Calu3 (cell line): ENCODE data around the gene RALGPS1. TPM values are rescaled to one million over a fixed set of nuclear protein-coding genes. Genes with fewer than 3 reads are reported as not detected.

Source experiments
- BruUV-seq: library from RNA; stranded (reverse); fragments of 400-500 nt; replicated peaks from 2 replicates; lab custom pipeline; 2021; lab: Mats Ljungman, UMichigan
- CTCF ChIA-PET: fragments of 300-600 bp; sonication (Branson Sonifier 250); formaldehyde crosslinking; loops from one replicate; lab custom pipeline; 2022; ENCODE audit warnings: antibody characterized with exemption; lab: Charles Lee
- DNase-seq: peaks from one replicate; pipeline ENCODE4 v3.0.0; 2022
- H3K27ac Mint-ChIP-seq: one replicate; pipeline ENCODE4 v1.8.0; 2022; ENCODE audit warnings: mixed read lengths; ENCODE audit not compliant: unreplicated experiment
- H3K27me3 Mint-ChIP-seq: one replicate; pipeline ENCODE4 v1.8.0; 2022; ENCODE audit warnings: mixed read lengths; ENCODE audit not compliant: unreplicated experiment
- H3K36me3 Mint-ChIP-seq: one replicate; pipeline ENCODE4 v1.8.0; 2022; ENCODE audit warnings: mild to moderate bottlenecking, moderate library complexity, mixed read lengths; ENCODE audit not compliant: insufficient read depth, unreplicated experiment
- H3K4me1 Mint-ChIP-seq: one replicate; pipeline ENCODE4 v1.8.0; 2022; ENCODE audit warnings: mild to moderate bottlenecking, low read depth, mixed read lengths; ENCODE audit not compliant: unreplicated experiment
- H3K4me3 Mint-ChIP-seq: one replicate; pipeline ENCODE4 v1.8.0; 2022; ENCODE audit warnings: mild to moderate bottlenecking, low read depth, moderate library complexity, mixed read lengths; ENCODE audit not compliant: unreplicated experiment
- H3K9me3 Mint-ChIP-seq: one replicate; pipeline ENCODE4 v1.8.0; 2022; ENCODE audit warnings: low read depth, mixed read lengths; ENCODE audit not compliant: unreplicated experiment
- CTCF ChIP-seq: fragments of 200-600 bp; IDR thresholded peaks from one replicate; pipeline ENCODE4 v1.8.0; 2022; ENCODE audit warnings: antibody characterized with exemption; ENCODE audit not compliant: unreplicated experiment
- intact Hi-C: fragments of 100-400 bp; cut with micrococcal nuclease; formaldehyde crosslinking; loops from one replicate; pipeline ENCODE4 v1.10.0; 2022; ENCODE audit not compliant: unreplicated experiment
- total RNA-seq: library from RNA; stranded (reverse); gene quantifications from 2 replicates; pipeline ENCODE4 v1.2.3, GENCODE V29; 2022

The RALGPS1 gene
- total RNA-seq, 1 experiment from 2014 or later, result 8.3 TPM

GRCh38 chr9:126935630-126936029, 21.0 kb downstream of the RALGPS1 start:
- intact Hi-C loops, result no loop called here
- no TSS peak for BruUV-seq
- H3K27me3 Mint-ChIP-seq, result no peaks in the 10 kb centered on the region
- no peaks in the 10 kb centered on the region for H3K9me3 Mint-ChIP-seq
- no peak overlapping the region for H3K4me3 Mint-ChIP-seq
- DNase-seq, result no peak
- TF ChIP-seq CTCF, result no peak
- CTCF ChIA-PET, result no interaction called here
- H3K27ac Mint-ChIP-seq, result no peak overlapping the region
- peaks cover 11% of the 10 kb centered on the region for H3K4me1 Mint-ChIP-seq
- H3K36me3 Mint-ChIP-seq, result peaks cover 3% of the 10 kb centered on the region

- no peak for TF ChIP-seq CTCF
- BruUV-seq, result no TSS peak
- H3K4me3 Mint-ChIP-seq, result no peak overlapping the region
- H3K9me3 Mint-ChIP-seq, result no peaks in the 10 kb centered on the region
- CTCF ChIA-PET, result no interaction called here
- peaks cover 11% of the 10 kb centered on the region for H3K4me1 Mint-ChIP-seq
- intact Hi-C loops, result no loop called here
- H3K27me3 Mint-ChIP-seq, result no peaks in the 10 kb centered on the region
- DNase-seq, result no peak
- H3K36me3 Mint-ChIP-seq, result peaks cover 5% of the 10 kb centered on the region
- no peak overlapping the region for H3K27ac Mint-ChIP-seq
Measured at GRCh38 chr9:126937444-126937843, 22.9 kb downstream of the RALGPS1 start.

- peaks cover 5% of the 10 kb centered on the region for H3K36me3 Mint-ChIP-seq
- H3K9me3 Mint-ChIP-seq, result no peaks in the 10 kb centered on the region
- H3K27ac Mint-ChIP-seq, result no peak overlapping the region
- no peaks in the 10 kb centered on the region for H3K27me3 Mint-ChIP-seq
- CTCF ChIA-PET, result no interaction called here
- no TSS peak for BruUV-seq
- H3K4me3 Mint-ChIP-seq, result no peak overlapping the region
- intact Hi-C loops, result no loop called here
- peaks cover 11% of the 10 kb centered on the region for H3K4me1 Mint-ChIP-seq
- TF ChIP-seq CTCF, result no peak
- no peak for DNase-seq
Measured at GRCh38 chr9:126938327-126938726, 23.7 kb downstream of the RALGPS1 start.

- TF ChIP-seq CTCF, result no peak
- Mint-ChIP-seq H3K4me3 (peak overlapping the region; percentile 27), H3K4me1 (peaks cover 11% of the 10 kb centered on the region), H3K9me3 (no peaks in the 10 kb centered on the region), H3K36me3 (peaks cover 5% of the 10 kb centered on the region), H3K27me3 (no peaks in the 10 kb centered on the region), H3K27ac (peak overlapping the region; percentile 38)
- CTCF ChIA-PET, result interaction anchor here (0.5 to 1.8 kb wide), 5 partner anchors 14 to 429 kb away, joined by 3 to 16 read pairs (median 6); no protein-coding TSS in a partner anchor
- DNase-seq, result peak; percentile 26
- BruUV-seq, result no TSS peak
- intact Hi-C loops, result loop anchor here (1.0 kb wide), 1 partner anchor 259 kb away; no protein-coding TSS in a partner anchor
Measured at GRCh38 chr9:126939821-126940221, 25.2 kb downstream of the RALGPS1 start.
